Hindlimb muscle (tissue), 1 donor: Measurements from ENCODE around the gene APBB2. TPM values are rescaled to one million over a fixed set of nuclear protein-coding genes. Genes with fewer than 3 reads are reported as not detected.
A peak's percentile ranks its signal among the peaks of the same experiment; 100 is the strongest.

Experiments used
- DNase-seq: peaks from one replicate; pipeline ENCODE4 v3.0.0-alpha.2; 2013
- polyA plus RNA-seq: library from polyadenylated mRNA; unstranded; fragments of 120-200 nt; gene quantifications from one replicate; pipeline ENCODE4 v1.2.1, GENCODE V29; 2013; ENCODE audit not compliant: insufficient read length

APBB2 gene
- polyA plus RNA-seq, 1 donor, result 42.1 TPM

GRCh38 chr4:40966091-40966490, 248.3 kb downstream of the APBB2 start:
- no peak for DNase-seq

DNA sequence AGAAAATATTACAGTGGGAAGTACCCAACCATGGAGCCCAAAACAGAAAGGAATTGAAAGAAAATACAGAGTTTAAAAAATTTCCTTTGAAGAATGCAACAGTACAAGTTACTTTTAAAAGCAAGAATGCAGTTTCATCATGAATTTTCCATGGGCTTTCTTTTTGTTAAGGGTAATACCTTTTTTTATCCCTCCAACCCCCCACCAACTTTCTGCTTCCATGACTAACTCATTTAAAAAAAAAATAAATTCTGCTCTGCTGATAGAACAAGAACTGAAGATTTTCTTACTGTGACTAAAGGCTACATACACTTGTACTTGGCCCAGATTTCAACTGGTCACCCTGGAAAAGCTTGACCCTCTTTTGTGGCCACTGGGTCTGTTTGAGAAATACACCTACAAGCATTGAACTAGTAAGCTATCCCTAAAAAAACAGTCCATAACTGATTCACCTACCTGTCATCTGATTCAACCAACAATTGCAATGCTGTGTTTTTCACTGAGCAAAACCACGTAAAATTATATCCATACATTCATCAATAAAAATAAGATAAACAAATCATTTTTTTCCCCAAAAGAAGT, 250.4 kb downstream of the APBB2 start:
- DNase-seq, result no peak

- DNase-seq, result no peak
These were observed 251.7 kb downstream of the APBB2 start for GRCh38 chr4:40962551-40963180.

DNA sequence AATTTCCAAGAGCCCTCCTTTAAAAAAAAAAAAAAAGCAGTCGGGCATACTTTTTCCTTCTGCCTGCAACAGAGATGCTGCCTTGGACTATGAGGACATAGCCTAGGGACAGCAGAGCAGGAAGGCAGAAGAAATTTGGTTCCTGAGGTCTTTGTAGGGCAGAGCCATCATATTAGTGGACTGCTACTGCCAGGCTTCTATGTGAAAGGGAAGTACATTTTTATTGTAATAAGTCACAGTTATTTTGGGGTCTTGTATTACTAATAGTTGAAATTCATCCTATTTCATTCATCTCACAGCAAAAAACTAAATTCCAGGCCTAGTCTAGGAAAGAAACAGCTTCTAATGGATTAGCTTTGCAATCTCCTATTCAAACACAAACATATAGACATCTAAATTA, 253.4 kb downstream of the APBB2 start:
- DNase-seq, result no peak

GRCh38 chr4:40957281-40957680, 257.1 kb downstream of the APBB2 start:
- DNase-seq, result no peak

DNA sequence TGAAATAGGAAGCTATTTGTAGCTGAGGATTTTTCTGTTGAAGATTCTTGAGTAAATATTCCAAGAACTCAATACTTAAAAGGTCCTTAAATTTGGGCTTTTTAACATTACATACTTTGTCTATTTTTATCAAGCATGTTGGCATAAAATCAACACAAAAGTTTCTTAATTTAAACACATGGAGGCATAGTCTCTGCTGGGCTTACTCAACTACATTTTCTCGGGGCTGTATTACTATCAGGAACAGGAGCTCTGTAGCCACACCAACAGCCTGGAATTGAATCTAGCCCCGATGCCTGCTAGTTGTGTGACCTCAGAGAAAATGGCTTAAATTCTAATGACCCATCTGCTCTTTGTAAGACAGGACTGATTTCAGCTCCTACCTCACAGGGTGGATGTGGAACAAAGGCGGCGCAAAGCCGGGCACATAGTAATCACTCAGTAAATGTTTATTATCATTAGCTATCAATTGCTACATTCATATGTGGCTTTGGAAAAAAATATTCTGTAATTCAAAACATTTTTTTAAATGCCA, 257.6 kb downstream of the APBB2 start:
- no peak for DNase-seq

DNA sequence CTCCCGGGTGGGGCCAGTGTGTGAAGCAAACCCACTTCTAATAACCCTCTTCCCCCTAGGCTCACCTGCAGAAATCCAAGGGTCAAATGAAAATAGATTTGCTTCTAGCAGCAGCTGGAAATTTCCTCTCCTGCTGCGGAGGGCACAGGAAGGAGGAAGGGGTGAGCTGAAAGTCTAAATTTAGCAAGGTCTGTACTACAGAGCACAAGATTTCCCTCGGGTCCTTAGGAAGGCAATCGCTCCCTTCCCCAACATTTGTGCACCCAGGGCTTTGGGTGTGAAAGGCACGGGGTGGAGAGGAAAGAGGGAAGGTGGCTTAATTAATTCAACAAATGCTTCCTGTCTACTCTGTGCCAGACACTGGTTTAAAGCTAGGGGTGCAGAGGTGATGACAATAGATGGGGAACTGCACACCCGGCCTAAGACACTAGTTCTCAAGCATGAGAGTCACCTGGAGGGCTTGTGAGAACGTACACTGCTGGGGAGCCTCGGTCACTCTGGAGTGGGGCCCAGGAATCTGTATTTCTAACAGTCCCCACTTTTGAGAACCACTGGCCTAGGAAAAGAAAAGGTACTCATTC, 260.2 kb downstream of the APBB2 start:
- DNase-seq, result peak; percentile 37

- peak; percentile 57 for DNase-seq
These were observed 260.9 kb downstream of the APBB2 start for GRCh38 chr4:40953283-40954087.

GRCh38 chr4:40952672-40953071, 261.7 kb downstream of the APBB2 start:
- no peak for DNase-seq

DNA sequence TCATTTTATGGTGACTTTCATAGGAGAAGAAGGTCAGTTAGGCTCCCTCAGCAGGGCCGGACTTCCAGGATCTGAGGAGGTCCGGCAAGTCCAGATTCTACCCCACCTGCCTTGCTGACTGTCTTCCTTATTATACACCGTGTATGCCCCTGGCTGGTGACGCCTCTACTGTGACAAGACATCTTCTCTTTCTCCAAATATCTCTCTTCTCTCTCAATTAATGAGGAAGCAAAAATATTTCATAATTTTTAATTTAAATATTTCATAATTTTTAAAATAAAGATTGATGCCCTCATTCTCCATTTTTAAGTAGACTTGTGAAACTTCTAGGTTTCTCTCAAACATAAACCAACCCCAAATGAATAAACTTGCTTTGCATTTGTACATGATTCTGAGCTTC, 262.1 kb downstream of the APBB2 start:
- no peak for DNase-seq

- no peak for DNase-seq
These were observed 263.3 kb downstream of the APBB2 start for GRCh38 chr4:40951026-40951425.

DNA sequence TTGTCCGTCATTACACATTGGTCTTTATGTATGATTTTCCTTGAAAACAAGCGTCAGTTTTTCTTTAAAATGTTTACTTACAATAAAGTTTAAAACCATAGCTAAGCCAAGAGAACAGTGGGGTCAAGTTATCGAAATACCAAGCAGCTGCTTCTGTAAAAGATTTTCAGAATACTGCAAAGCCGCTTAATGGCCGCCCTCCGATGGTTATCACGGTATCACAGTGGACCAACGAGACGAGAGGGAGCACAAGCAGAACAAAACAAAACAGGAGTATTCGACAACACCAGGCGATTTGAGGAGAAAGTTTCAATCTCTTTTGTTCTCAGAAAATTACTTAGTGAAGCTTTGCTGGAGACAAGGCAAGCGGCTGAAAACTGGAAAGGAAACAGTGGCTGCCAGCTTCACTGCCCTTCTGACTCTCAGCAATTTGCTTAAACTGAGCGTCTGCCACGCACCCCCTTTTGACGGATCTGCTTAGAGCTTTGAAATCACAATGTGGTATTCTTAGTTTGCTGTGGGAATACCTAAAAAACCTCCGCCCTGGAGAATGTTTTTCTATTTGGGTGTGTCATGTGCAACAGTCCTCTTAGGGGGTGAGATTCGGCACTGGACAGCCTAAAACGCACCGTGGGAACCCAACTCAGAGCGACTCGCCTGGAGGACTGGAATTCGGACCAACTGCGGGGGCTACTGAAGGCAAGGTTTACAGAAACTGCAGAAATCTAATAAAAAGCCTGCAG, 264.8 kb downstream of the APBB2 start:
- DNase-seq, result no peak

DNA sequence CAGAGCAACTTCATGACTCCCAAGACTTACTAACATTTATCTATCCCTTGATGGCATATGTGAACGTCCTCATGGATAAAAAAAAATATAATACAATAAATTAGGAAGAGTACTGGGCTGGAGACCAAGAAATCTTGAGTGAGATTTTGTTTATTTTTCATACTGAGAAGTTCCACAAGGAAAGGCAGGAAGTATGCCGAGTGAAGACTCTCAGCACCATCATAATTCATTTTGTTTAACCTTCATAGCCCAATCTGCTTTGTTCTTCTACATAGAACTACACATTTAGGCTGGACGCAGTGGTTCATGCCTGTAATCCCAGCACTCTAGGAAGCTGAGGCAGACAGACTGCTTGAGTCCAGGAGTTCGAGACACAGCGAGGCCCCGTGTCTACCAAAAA, 266.3 kb downstream of the APBB2 start:
- no peak for DNase-seq

GRCh38 chr4:40946652-40947051, 267.7 kb downstream of the APBB2 start:
- no peak for DNase-seq

DNA sequence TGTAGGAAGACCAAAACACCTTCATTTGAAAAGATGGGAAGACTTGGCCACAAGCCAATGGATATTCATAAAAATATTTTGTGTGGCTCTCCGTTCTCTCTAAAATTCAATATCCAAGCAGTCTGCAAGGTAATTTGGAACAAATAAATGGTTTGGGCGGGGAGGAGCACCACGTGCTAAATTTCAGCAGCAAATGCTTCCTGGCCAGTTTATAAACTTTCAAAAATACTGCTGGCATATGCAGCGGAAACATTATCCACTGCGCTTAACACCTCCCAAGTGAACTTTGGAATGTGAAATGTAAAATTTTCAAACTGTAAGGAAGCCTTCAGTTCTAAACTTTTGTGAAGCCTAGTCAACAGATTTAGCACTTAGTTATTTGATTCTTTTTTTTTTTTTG, 273.6 kb downstream of the APBB2 start:
- peak; percentile 74 for DNase-seq

GRCh38 chr4:40940317-40940741, 274.0 kb downstream of the APBB2 start:
- peak; percentile 74 for DNase-seq

DNA sequence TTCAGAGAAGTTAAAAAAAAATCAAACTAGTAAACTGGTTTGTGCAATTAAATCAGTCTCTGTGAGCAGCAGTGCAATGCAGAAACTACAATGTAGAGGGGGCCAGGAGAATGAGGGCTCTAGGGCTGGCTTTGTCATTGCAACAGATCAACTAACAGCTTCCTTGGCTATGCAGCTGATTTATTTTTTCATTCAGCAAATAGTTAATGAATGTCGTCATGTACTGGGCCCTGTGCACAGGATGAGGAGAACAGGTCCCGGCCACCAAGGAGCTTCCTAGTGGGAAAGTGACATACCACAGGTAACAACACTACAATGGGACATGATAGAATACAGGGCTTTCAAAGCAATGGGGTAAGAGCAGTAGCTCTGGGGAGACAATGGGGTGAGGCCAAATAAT, 274.5 kb downstream of the APBB2 start:
- peak; percentile 34 for DNase-seq

GRCh38 chr4:40938337-40938736, 276.0 kb downstream of the APBB2 start:
- no peak for DNase-seq

GRCh38 chr4:40937140-40937725, 277.1 kb downstream of the APBB2 start:
- no peak for DNase-seq

DNA sequence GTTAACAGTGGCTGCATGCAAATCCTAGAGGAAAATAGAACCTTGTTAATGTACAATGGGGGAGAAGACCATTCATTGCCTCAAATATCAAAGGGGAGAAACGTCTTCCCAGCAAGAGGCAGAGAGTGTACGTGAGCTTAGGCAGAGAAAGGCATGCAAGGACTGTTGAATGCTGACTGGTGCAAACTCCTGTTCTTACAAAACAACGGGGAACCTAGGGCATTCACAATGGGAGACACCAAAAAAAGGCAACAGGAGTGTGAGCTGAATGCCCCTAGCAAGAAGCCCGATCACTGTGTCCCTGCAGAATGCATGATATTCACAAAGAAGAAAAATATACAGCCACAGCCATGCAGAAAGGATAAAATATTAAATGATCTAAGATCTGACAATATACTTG, 279.7 kb downstream of the APBB2 start:
- no peak for DNase-seq

DNA sequence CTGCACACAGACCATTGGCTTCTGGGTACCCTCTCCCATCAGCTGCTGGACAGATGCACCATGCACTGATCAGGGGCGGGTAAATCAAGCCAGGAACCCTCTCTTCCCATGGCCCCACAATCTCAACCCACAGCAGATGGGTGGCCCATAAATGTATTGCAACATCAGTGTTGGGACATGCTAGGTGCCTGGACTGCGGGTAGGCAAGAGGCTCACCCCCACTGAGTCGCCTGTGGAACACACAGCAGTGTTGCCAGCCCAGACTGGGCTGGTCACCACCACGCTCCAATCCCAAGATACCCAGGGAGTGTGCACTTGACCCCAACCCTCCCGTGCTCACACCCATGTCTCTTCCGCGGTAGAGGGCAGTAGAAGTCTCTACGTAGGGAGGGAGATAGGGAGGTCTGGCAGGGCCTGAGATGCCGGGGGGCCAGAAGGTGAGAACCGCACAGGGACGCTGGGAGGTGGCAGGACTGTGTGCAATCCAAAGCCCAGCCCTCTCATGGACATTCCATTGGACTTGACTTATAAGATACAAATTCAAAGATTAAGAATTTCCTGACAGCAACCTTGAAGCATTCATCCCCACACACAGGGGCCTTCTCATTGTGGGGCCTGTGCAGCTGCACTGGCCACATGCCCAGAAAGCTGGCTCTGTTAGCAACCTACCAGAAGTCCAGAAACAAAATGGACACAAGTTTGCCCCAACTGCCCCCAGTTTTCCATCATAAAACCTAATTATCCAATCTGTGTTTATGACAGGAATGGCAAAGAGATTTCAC, 280.9 kb downstream of the APBB2 start:
- DNase-seq, result no peak
